Breast epithelium (tissue), 3 donors: ENCODE measurements around the gene SIN3A.

Experiments
- POLR2A ChIP-seq: fragments of 450-650 bp; IDR thresholded peaks from one replicate; pipeline ENCODE4 v1.6.1; 2016; ENCODE audit warnings: antibody characterized with exemption, mild to moderate bottlenecking, moderate library complexity
- POLR2AphosphoS5 ChIP-seq, 3 donors: sonication (generic); formaldehyde crosslinking; IDR thresholded peaks; one replicate each; pipeline ENCODE4 v1.6.1; 2017; ENCODE audit warnings: antibody characterized with exemption in 3 of 3
- TF ChIP-seq, protein P1 (sequence below), 3 donors: fragments of 450-650 bp; IDR thresholded peaks; one replicate each; pipeline ENCODE4 v1.5.1; 2016 to 2017; ENCODE audit warnings: antibody characterized with exemption in 3 of 3, mild to moderate bottlenecking in 3 of 3, moderate library complexity in 3 of 3

DNA sequence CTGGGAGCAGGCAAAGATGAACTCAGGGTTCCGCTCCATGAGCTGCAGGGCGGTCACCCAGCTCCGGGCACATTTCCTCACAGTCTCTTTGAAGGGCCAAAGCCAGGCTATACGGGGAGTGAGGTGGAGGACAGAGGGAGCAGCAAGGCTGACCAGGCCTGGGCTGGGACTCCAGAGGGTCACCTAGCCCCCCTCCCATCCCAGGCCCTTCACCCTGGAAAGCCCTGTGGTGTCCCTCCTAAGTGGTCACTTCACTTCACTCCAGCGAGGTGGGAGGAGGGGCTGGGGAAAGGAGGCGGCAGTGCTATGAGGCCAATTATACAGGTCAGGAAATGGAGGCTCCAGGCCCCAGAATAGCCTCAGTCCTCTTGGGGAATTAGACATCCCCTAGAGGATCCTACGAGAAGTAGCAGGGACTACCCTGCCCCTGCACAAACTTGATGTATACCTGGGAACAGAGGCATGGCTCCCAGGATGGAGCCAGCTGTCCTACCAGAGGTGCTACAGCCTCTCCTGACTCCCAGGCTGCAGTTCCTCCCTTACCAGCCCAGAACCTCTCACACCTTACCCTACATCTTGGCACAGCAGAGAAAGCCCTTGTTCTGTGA is 88.7 kb downstream of the SIN3A start:
- TF ChIP-seq, protein P1, sequence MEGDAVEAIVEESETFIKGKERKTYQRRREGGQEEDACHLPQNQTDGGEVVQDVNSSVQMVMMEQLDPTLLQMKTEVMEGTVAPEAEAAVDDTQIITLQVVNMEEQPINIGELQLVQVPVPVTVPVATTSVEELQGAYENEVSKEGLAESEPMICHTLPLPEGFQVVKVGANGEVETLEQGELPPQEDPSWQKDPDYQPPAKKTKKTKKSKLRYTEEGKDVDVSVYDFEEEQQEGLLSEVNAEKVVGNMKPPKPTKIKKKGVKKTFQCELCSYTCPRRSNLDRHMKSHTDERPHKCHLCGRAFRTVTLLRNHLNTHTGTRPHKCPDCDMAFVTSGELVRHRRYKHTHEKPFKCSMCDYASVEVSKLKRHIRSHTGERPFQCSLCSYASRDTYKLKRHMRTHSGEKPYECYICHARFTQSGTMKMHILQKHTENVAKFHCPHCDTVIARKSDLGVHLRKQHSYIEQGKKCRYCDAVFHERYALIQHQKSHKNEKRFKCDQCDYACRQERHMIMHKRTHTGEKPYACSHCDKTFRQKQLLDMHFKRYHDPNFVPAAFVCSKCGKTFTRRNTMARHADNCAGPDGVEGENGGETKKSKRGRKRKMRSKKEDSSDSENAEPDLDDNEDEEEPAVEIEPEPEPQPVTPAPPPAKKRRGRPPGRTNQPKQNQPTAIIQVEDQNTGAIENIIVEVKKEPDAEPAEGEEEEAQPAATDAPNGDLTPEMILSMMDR (IDR thresholded peaks at IDR 0.05) = no peak
- TF ChIP-seq POLR2A = no peak
- TF ChIP-seq POLR2AphosphoS5 (IDR thresholded peaks at IDR 0.05) = no peak
